ENCODE measurements around the gene HLF. TPM values are rescaled to one million over a fixed set of nuclear protein-coding genes. Genes with fewer than 3 reads are reported as not detected.

The HLF gene
- total RNA-seq, 6 donors from 2014 or later: 19.9 to 45.1 (median 26.1) TPM

DNA sequence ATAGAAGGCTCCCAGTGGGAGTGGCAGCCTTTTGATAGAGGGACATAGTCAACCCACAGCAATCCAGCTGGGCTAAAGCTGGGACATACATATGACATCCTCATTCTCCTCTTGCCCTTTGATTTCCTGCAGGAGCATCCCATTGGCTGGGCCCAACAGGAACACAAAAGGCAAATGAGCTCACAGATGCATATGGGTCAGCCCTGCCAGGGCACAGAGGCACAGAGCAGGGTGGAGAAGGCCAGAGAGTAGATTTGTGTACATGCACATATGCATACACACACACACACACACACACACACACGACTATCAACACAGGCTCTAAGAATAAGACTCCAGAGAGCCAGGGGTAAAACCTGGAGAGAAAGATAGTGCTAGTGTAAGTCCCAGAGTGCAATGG lies 98.3 kb downstream of the HLF start:
- Histone ChIP-seq H3K4me3 (no peak overlapping the region), H3K27me3 (no peaks in the 10 kb centered on the region), H3K27ac (no peak overlapping the region), H3K36me3 (no peaks in the 10 kb centered on the region), H3K4me1 (no peaks in the 10 kb centered on the region), H3K9me3 (peaks cover 0 to 10% (median 3%) of the 10 kb centered on the region in 4 donors)
- WGBS, 2 donors: 67 to 87% methylated on average over 1 of the region's 1 CpG
- DNase-seq: no peak
- TF ChIP-seq, protein P1, sequence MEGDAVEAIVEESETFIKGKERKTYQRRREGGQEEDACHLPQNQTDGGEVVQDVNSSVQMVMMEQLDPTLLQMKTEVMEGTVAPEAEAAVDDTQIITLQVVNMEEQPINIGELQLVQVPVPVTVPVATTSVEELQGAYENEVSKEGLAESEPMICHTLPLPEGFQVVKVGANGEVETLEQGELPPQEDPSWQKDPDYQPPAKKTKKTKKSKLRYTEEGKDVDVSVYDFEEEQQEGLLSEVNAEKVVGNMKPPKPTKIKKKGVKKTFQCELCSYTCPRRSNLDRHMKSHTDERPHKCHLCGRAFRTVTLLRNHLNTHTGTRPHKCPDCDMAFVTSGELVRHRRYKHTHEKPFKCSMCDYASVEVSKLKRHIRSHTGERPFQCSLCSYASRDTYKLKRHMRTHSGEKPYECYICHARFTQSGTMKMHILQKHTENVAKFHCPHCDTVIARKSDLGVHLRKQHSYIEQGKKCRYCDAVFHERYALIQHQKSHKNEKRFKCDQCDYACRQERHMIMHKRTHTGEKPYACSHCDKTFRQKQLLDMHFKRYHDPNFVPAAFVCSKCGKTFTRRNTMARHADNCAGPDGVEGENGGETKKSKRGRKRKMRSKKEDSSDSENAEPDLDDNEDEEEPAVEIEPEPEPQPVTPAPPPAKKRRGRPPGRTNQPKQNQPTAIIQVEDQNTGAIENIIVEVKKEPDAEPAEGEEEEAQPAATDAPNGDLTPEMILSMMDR (IDR thresholded peaks at IDR 0.05): no peak
- no peak for TF ChIP-seq EP300 (IDR thresholded peaks at IDR 0.05)
- TF ChIP-seq POLR2AphosphoS5 (IDR thresholded peaks at IDR 0.05): no peak
- TF ChIP-seq POLR2A (IDR thresholded peaks at IDR 0.05): no peak
- ATAC-seq (ENCODE audit: low FRiP score in 2 of 2): no peak

DNA sequence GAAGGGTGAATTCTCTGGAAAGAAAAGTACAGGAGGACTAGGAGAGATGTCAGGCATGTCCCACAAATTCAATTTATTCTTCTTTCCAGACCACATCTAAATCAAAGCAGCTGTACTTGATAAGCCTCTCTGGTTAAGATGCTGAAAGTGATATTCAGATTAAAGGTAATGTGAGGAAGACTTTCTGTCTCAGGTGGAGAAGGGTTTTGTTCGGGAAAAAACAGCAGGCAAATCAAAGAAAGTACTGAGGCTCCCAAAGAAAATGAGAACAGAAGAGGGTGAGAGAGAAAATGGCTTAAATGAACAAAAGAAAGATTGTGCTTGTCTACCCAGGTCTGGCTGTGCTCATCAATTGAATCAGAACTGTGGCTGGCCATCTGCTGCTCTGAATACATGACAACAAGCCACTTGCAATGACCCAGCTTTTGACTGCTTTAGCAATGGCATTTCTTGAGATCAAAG lies 101.3 kb downstream of the HLF start:
- peaks cover 0 to 7% (median 2%) of the 10 kb centered on the region in 4 donors for H3K9me3 ChIP-seq
- TF ChIP-seq EP300 (IDR thresholded peaks at IDR 0.05) (no peak), POLR2AphosphoS5 (IDR thresholded peaks at IDR 0.05) (no peak), POLR2A (IDR thresholded peaks at IDR 0.05) (no peak)
- TF ChIP-seq, protein P1 (IDR thresholded peaks at IDR 0.05): no peak
- no peaks in the 10 kb centered on the region for H3K27me3 ChIP-seq
- H3K36me3 ChIP-seq: no peaks in the 10 kb centered on the region
- whole genome bisulfite sequencing, 2 donors: 87 to 92% methylated on average over 1 of the region's 1 CpG
- ATAC-seq (ENCODE audit: low FRiP score in 2 of 2) (no peak), DNase-seq (no peak)
- H3K4me1 ChIP-seq: no peaks in the 10 kb centered on the region
- no peak overlapping the region for H3K4me3 ChIP-seq
- no peak overlapping the region for H3K27ac ChIP-seq

DNA sequence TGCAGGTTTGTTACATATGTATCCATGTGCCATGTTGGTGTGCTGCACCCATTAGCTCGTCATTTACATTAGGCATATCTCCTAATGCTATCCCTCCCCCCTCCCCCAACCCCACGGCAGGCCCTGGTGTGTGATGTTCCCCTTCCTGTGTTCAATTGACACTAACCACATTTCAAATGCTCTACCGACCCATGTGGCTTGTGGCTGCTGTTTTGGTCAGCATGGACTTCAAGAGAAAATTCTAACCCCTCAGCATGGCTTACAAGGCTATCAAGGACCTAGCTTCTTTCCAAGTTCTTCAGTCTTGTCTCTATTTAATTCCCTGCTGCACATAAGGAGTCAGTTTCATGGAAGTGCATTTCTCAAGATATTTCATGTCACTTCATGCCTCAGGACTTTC lies 103.9 kb downstream of the HLF start:
- Histone ChIP-seq H3K4me3 (no peak overlapping the region), H3K36me3 (no peaks in the 10 kb centered on the region), H3K27me3 (no peaks in the 10 kb centered on the region), H3K9me3 (peaks cover 0 to 6% (median 0%) of the 10 kb centered on the region in 4 donors), H3K27ac (no peak overlapping the region), H3K4me1 (no peaks in the 10 kb centered on the region)
- TF ChIP-seq EP300 (IDR thresholded peaks at IDR 0.05) (no peak), POLR2A (IDR thresholded peaks at IDR 0.05) (no peak), POLR2AphosphoS5 (IDR thresholded peaks at IDR 0.05) (no peak)
- TF ChIP-seq, protein P1 (IDR thresholded peaks at IDR 0.05): no peak
- DNase-seq: no peak
- 46 to 67% methylated on average over 3 of the region's 3 CpGs for whole genome bisulfite sequencing, 2 donors
- ATAC-seq (ENCODE audit: low FRiP score in 2 of 2): no peak

Other genes starting within 250 kb of the HLF start
- gene MMD, start 156.9 kb downstream of the HLF start, total RNA-seq: 10 to 100 TPM; 13.5 to 26.7 (median 19.0) TPM
- not detected for gene SMIM36, start 246.5 kb downstream of the HLF start, total RNA-seq

Measured in upper lobe of left lung (tissue), 6 donors.